ENCODE data around the gene CGAS.
"Not testable (repeated sequence)": the region's sequence is repeated elsewhere in the genome, so short reads cannot be mapped to it uniquely, and the experiment has no call there.

CGAS gene

DNA sequence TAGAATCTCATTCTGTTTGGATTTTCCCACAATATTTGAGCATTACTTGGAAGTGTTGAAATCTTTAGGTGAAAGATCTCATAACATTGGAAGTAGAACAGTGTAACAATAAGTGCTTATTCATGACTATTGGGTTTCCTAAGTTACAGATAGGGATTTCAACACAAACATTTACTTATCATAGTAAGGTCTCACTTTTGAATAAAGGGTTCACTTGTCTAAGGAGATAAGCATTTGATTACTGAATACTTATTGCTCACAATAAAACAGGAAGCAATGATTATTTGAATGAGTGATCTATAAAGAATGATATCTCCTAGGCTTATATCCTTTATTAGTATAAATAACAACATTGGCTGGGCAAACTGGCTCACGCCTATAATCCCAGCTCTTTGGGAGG is 42.7 kb downstream of the CGAS start:
- no peak for DNase-seq
- in situ Hi-C loops (cut with MboI; ENCODE audit: low pct_unique_long_range_greater_than_20kb, low sequenced_read_pairs): no loop called here

DNA sequence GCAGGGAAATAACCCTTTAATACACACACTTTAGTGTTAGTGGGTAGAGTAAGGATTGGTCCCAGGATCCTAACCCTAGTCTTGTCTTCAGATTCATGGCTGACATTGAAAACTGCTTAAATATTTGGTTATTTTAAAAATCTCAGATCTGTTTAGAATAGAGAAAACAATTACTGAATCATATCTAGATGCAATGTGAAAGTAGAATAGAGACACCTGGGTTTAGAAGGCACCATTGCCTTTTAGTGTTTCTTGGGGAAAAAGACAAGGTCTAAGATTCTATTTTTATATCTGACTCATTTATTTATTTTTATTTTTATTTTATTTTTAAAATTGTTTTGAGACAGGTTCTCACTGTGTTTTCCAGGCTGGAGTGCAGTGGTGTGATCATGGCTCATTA is 51.4 kb downstream of the CGAS start:
- DNase-seq: no peak
- in situ Hi-C loops (cut with MboI; ENCODE audit: low pct_unique_long_range_greater_than_20kb, low sequenced_read_pairs): no loop called here

DNA sequence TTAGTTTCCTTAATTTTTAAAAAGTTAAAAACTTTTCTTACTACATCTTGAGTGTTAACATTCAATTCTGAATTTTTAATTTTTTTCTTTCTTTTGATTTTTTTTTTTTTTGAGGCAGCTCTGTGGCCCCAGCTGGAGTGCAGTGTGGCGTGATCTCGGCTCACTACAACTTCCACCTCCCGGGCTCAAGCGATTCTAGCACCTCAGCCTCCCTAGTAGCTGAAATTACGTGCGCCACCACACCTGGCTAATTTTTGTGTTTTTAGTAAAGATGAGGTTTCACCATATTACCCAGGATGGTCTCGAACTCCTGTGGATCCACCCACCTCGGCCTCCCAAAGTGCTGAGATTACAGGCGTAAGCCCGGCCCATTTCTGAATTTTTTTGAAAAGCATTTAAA is 56.2 kb downstream of the CGAS start:
- DNase-seq: no peak
- in situ Hi-C loops (cut with MboI; ENCODE audit: low pct_unique_long_range_greater_than_20kb, low sequenced_read_pairs): no loop called here

DNA sequence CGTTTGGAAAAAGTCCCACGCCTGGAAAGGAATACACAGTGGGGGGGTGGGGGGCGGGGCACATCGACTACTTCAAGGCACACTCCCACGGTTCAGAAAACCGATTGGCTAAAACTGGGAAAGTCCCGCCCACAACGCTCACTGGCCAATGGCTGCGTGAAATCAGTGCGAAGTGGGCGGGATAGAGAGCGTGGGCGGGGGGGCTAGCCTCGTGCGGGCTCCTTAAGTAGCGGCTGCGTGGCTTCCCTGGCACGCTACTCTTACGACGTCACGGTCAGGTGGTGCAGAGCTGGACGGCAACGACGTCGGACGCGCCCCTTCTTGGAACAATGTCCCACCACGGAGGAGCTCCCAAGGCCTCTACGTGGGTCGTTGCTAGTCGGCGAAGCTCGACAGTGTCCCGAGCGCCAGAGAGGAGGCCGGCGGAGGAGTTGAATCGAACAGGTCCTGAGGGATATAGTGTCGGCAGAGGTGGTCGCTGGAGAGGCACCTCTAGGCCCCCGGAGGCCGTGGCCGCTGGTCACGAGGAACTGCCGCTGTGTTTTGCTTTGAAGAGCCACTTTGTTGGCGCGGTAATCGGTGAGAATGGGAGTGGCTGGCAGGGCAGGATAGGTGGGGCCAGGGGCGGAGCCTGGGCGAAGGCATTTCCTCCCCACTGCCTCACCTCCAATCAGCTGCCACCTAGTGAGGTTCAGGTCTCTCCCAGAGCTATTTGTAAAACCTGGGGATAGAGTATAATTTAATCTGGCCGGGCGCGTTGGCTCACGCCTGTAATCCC is 57.3 kb downstream of the CGAS start, which contains the start of gene DDX43:
Gene DDX43, plus strand, starts transcription at position 252 of the 778 bp plus-strand sequence. Its CDS starts 78 bp downstream, at position 330.
- DNase-seq: no peak
- in situ Hi-C loops (cut with MboI; ENCODE audit: low pct_unique_long_range_greater_than_20kb, low sequenced_read_pairs): no loop called here

DNA sequence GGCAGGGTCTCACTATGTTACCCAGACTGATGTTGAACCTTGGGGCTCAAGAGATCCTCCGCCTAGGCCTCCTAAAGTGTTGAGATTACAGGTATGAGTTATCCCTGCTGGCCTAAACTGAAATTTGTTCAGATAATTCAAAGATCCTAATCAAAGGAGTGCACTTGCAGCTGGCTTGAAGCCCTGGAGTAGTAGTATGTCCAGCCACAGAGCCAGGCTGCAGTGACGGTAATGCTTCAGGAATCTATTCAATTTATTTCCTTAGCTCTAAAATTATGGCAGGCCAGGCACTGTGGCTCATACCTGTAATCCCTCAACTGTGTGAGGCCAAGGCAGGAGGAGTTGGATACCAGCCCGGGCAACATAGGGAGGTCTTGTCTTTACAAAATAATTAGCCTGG is 58.8 kb downstream of the CGAS start:
- in situ Hi-C loops (cut with MboI; ENCODE audit: low pct_unique_long_range_greater_than_20kb, low sequenced_read_pairs): no loop called here
- DNase-seq: no peak

DNA sequence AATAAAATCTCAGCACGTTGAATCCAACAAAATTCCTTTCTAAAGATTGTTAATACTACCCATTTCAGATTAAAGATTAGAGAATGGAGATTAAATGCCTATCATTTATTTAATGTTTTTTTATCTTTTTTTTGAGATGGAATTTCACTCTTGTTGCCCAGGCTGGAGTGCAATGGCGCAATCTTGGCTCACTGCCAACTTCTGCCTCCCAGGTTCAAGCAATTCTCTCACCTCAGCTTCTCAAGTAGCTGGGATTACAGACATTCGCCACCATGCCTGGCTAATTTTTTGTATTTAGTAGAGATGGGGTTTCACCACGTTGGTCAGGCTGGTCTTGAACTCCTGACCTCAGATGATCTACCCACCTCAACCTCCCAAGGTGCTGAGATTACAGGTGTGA is 59.9 kb downstream of the CGAS start:
- DNase-seq; in situ Hi-C loops (cut with MboI; ENCODE audit: low pct_unique_long_range_greater_than_20kb, low sequenced_read_pairs): not testable (repeated sequence)

DNA sequence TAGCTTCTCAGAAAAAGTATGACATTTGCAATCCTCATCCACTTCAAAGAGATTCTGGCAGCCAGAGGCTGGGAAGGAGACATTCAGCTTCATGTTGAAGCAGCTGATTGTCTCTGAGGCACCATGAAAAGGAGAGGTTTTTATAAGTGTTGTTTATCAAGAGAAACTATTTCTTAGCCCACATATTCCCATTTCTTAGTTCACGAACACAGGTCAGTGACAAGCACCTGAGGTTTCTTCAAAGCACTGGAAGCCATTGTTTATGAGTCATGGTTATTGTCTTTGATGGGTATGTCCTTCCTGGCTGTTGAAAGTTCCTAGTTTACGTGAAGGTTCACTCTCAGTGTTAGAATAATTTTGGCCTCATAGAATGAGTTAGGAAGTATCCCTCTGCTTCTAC is 60.4 kb downstream of the CGAS start:
- in situ Hi-C loops (cut with MboI; ENCODE audit: low pct_unique_long_range_greater_than_20kb, low sequenced_read_pairs): no loop called here
- no peak for DNase-seq

DNA sequence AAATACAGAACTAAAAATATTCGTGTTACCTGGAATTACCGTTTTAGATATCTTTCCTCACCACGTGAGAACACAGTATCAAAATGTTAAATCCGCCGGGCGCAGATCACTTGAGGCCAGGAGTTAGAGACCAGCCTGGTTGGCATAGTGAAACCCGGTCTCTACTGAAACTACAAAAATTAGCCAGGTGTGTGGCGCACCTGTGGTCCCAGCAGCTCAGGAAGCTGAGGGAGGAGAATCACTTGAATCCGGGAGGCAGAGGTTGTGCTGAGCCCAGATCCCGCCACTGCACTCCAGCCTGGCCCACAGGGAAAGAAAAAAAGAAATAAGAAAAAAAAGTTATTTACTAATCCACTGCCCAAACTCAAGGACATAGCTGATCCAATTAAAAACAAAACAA is 62.2 kb downstream of the CGAS start:
- in situ Hi-C loops (cut with MboI; ENCODE audit: low pct_unique_long_range_greater_than_20kb, low sequenced_read_pairs): no loop called here
- DNase-seq: no peak

DNA sequence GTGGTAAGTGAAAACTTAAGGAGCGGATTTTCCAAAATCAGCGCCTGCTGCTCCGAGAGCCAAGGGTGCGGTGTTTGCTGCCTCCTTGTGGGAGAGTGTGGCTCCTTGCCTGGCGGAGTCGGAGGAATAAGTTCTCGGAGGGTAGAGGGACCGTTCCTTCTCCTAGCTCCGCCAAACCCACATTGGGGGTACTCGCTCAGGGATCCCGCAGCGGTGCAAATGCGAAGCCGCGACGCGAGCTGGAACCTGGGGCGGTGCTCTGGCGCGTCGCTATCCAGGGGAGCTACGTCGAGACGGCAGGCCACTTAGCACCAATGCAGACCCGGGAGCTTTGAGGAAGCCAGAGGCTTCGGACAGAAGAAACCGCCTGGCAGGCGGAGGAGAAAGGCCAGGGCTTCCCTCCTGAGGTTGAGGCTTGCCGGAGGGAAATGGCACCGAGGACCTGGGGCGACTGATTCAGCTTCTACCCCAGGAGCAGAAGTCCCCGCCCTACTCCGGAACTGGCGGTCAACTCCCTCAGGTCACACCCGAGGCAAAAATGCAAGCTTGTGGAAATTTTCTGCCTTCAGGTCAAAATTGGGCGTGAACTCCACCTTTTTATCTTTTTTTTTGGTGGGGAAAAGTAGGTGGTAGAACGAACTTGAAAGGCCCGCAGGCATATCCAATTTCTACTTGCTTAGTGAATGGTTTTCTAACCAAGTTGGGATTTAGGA is 63.1 kb downstream of the CGAS start:
- in situ Hi-C loops (cut with MboI; ENCODE audit: low pct_unique_long_range_greater_than_20kb, low sequenced_read_pairs): no loop called here
- DNase-seq: peak; percentile 83

DNA sequence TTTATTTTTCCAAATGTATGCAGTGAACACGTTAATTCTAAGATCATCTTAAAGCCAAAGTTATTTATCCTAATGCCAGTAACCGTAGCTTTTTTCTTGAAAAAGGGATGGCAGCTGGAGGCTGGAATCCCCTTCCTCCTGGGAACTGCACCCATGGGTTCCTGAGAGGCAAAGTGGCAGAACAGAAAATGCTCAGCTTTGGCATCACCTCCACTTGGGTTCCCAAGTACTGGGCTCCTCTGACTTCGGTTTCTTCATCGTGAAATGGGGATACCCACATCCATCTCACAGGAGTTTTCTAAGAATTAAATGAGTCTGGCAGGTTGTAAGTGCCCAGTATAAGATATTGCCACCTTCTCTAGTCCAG is 63.7 kb downstream of the CGAS start:
- in situ Hi-C loops (cut with MboI; ENCODE audit: low pct_unique_long_range_greater_than_20kb, low sequenced_read_pairs): no loop called here
- DNase-seq: no peak

DNA sequence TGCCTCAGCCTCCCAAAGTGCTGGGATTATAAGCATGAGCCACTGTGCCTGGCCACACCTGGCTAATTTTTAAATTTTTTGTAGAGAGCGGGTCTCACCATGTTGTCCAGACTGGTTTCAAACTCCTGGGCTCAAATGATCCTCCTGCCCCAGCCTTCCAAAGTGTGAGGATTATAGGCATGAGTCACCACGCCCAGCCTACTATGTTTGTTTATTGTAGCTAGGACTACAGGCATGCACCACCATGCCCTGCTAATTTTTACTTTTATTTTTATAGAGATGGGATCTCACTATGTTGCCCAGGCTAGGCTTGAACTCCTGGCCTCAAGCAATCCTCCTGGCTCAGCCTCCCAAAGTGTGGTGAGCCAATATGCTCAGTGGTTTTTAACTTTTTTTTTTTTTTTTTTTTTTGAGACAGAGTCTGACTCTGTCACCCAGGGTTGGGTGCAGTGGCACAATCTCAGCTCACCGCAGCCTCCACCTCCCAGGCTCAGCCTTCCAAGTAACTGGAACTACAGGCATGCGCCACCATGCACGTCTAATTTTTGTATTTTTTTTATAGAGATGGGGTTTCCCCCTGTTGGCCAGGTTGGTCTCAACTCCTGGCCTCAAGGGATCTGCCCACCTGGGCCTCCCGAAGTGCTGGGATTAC is 69.5 kb downstream of the CGAS start:
- DNase-seq: no peak
- in situ Hi-C loops (cut with MboI; ENCODE audit: low pct_unique_long_range_greater_than_20kb, low sequenced_read_pairs): no loop called here

DNA sequence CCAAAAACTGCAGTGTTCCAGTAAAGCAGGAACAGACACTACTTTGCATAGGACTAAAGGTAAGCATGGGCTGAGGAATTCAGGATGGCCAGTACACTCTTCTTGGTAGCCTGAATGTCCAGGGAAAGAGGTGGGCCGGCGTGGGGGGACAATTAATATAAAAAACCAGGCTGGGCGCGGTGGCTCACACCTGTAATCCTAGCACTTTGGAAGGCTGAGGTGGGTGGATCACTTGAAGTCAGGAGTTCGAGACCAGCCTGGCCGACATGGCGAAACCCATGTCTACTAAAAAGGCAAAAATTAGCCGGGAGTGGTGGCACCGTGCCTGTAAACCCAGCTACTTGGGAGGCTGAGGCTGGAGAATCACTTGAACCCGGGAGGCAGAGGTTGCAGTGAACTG is 70.6 kb downstream of the CGAS start:
- DNase-seq; in situ Hi-C loops (cut with MboI; ENCODE audit: low pct_unique_long_range_greater_than_20kb, low sequenced_read_pairs): not testable (repeated sequence)

DNA sequence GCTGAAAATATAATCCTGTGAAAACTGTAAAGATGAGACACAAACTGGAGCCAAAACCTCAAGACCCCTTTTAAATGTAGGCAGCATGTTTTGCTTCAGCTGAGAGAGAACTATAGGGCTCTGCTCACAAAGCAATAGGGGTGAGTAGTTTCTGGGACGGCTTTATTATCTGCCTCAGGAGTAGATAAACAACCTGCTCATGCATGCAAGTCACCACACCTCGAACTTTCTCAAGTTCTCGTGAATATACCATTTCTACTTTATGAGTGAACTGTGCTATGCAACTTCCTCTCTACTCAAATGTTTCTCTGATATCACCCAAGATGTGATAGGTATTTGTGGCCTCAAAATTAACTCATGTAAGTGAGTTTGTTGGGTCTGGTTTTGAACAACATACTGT is 74.9 kb downstream of the CGAS start:
- in situ Hi-C loops (cut with MboI; ENCODE audit: low pct_unique_long_range_greater_than_20kb, low sequenced_read_pairs): no loop called here

DNA sequence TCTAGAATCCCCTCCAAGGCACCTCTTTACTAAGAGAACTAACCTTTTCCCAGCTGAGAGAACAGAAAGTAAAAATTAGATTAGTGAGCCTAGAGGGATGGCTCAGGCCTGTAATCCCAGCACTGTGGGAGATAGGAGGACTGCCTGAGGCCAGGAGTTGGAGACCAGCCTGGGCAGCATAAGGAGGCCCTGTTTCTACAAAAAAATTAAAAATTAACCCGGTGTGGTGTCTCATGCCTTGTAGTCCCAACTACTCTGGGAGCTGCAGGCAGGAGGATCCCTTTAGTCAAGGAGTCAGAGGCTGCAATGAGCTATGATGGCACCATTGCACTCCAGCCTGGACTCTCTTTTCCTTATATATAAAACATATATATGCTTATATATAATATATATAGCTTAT is 76.9 kb downstream of the CGAS start:
- in situ Hi-C loops (cut with MboI; ENCODE audit: low pct_unique_long_range_greater_than_20kb, low sequenced_read_pairs): no loop called here
- DNase-seq: no peak

More for the DNA sequence above, 74.9 kb downstream of the CGAS start:
- DNase-seq: no peak
